Suppressor macrophage treated with lipopolysaccharide for 1 hour (primary cell): ENCODE measurements around the gene SCAF11.

Experiments
- DNase-seq, 3 donors: peaks; one replicate each; pipeline ENCODE4 v3.0.0-alpha.2; 2020 to 2022

The SCAF11 gene

GRCh38 chr12:45981075-45981837 is 9.1 kb downstream of the SCAF11 start:
- DNase-seq: peak in 1 of 3 donors; percentile 32

DNA sequence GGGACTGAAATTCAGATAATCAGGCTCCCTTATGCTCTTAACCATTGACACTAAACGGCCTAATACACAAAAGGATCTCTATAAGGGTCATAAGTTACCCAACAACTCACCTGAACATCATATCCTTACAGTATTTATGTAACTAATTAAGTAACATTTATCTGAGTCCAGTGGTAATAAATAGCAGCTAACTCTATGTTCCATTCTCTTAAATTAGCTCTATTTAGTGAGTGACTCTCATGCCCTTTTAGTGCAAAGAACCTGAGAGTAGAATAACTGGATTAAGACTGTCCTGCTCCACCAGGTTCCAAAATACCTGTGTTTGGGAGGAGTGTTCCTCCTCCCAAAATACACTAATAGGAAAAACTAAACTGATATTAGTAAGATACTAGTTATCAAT is 9.8 kb downstream of the SCAF11 start:
- DNase-seq: no peak

GRCh38 chr12:45978108-45978507 is 12.3 kb downstream of the SCAF11 start:
- no peak for DNase-seq

GRCh38 chr12:45977620-45978019 is 12.8 kb downstream of the SCAF11 start:
- no peak for DNase-seq

DNA sequence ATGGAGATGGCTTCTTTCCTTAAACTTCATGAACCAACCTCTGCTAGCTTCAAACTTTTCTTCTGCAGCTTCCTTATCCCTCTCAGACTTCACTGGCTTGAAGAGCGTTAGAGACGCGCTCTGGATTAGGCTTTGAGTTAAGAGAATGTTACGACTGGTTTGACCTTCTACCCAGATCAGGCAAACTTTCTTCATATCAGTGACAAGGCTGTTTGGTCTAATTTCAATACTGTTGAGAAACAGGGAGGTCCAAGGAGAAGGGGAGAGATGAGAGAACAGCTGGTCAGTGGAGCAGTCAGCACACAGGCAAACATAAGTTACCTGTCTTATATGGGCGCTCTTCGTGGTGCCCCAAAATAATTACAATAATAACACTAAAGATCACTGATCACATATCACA is 14.9 kb downstream of the SCAF11 start:
- DNase-seq: no peak

GRCh38 chr12:45974883-45975282 is 15.5 kb downstream of the SCAF11 start:
- DNase-seq: no peak

GRCh38 chr12:45974171-45974719 is 16.1 kb downstream of the SCAF11 start:
- DNase-seq: no peak

GRCh38 chr12:45973526-45973925 is 16.8 kb downstream of the SCAF11 start:
- DNase-seq: peak in 1 of 3 donors; percentile 32

GRCh38 chr12:45970391-45970790 is 20.0 kb downstream of the SCAF11 start:
- no peak for DNase-seq

GRCh38 chr12:45969084-45969483 is 21.3 kb downstream of the SCAF11 start:
- DNase-seq: no peak

DNA sequence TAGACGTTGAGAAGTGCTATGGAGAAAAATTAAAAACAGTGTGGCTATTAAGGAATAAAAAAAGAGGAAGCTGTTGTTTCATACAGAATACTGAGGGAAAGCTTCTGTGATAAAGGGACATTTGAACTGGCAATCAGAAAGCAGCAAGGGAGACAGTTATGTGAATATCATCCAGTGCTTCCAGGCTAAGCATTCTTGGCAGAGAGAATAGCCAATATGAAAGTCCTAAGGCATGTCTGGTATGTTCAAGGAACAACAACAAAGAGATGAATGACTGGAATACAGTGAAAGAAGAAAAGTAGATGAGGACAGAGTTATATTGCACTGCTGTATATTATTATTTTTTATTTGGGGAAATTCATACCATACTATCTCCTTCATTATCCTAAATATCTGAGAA is 23.9 kb downstream of the SCAF11 start:
- peak in 2 of 3 donors; percentile 21 to 26 for DNase-seq

DNA sequence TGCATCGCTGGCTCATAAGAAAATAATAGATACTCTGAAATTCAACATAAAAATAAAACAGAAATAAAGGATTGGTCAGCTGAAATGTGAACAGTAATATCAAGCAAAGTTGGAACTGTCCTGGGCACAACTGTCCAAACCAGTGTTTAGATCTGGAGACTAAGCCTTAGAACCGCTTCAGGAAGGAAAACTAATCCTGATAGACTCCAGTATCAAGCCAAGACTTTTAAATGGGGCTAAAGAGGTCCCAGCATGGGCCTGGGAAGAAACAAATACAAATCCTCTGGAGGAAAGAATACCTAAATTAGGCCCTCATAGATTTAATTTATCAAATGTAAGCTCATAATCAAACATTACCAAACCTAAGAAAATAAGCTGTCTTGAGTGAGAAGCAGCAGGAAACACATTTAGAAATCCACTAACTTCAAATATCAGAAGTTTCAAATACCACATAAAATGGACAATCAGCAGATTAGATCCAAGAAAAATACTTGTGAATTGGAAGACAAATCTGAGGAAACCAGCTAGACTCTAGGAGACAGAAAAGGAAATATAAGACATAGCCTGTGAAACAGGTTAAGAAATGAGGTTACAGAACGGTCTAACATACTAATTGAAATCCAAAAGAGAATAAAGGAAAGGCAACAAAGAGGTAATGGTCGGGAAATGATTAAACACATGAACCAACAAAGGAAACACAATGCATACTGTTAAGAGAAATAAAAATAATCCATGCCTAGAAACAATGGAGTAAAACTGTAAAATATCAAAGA is 27.6 kb downstream of the SCAF11 start:
- no peak for DNase-seq

DNA sequence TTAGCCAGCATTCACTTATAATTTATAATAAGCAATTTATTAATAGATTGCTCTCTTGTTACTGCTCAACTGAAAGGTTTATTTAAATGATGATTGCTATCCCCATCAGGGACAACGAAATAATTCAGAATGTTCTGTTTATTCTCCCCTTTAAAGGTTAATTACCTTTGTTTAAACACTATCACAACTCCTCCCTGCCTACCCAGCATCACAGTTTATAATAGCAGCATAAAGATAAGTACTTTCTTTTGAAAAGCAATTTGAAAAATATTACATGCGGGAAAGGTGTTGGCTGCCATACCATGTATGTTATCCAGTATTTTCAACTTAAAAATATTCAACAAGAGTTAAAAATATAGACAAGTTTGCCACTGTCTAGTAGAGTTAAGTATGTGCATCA is 30.6 kb downstream of the SCAF11 start:
- no peak for DNase-seq

DNA sequence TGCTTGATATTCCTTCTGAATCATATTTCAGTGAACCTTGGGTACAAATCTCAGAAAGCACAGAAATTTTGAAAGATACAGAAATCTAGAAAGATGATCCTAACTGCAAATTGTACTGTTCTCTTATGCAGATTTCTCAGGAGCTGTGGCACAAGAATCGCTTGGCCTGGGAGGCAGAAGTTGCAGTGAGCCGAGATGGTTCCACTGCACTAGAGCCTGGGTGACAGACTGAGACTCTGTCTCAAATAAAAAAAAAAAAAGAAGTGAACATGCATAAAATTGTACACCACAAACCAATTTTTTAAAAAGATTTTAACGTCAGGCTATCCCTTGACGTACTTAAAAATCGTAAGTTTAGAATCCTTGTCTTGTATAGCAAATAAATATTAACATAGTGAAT is 31.3 kb downstream of the SCAF11 start:
- no peak for DNase-seq

GRCh38 chr12:45948546-45948945 is 41.8 kb downstream of the SCAF11 start:
- no peak for DNase-seq

GRCh38 chr12:45946435-45946834 is 43.9 kb downstream of the SCAF11 start:
- DNase-seq: no peak

DNA sequence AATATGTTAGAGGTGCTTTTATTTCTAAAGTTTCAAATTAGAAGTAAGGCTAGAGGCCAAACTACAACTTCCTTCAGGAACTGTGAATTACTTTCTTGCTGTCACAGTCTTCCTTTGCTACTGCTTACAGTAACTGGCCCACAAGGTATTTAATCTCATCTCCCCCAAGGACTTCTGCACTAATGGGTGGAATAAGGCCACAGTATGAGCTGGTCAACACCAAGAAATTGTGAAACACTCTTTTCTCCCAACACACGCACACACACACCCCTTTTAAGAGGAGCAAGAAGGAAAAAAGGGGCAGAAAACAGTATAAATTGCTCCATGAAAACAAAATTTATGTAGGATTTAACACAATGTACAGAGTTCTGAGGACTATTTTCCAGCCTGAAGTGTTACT is 45.6 kb downstream of the SCAF11 start:
- no peak for DNase-seq

DNA sequence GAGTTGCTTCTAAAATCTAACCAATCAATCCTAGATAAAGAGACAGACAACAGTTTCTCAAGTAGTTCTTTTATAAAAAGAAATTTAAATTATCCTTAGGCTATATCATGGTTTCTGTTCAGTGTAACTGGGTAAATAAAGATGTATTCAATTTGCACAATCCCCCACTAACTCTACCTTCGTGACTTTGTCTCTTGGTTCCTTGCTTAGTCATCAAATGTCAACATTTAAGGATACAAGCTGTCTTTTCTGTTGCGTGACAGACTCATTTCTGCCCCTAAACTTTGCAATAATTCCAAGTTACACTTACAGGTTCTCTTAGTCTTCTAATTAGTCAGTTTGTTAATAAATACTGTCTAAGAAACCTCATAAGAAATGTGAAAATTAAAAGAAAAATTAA is 50.6 kb downstream of the SCAF11 start:
- DNase-seq: no peak

- no peak for DNase-seq
Observed at GRCh38 chr12:45938566-45938965, 51.8 kb downstream of the SCAF11 start.

DNA sequence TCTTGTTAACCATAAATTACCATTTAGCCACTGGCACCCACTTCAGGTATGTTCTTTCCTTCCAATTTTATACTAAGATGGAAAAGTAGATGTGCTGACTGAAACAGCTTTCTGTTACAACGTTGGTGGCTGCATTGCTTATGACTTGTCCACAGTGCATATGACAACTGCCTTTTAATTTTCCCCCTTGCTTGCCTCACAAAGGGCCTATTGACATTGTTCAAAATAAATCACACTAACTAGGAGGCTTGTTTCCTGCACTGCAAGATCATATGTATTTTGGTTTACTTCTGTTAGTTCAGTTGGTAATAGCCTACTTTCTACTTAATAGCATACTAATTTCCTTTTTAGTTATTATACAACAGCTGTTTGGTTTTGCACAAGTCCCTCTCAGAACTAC is 55.4 kb downstream of the SCAF11 start:
- no peak for DNase-seq

GRCh38 chr12:45933504-45933903 is 56.9 kb downstream of the SCAF11 start:
- no peak for DNase-seq

DNA sequence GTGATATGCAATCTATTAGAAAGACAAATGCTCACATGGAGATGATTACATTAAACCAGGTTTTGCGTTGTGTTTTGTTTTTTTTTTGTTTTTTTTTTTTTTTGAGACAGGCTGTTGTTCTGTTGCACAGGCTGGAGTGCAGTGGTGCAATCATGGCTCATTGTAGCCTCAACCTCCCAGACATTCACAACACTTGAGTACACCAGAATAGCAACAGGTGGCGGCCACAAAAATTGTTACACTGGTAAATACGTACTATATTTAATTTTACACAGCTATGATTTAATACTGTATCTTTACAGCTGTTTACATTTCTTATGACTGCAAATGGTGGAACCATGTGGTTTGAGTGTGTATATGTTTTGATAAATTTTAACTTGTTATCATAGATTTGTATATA is 60.0 kb downstream of the SCAF11 start:
- no peak for DNase-seq

DNA sequence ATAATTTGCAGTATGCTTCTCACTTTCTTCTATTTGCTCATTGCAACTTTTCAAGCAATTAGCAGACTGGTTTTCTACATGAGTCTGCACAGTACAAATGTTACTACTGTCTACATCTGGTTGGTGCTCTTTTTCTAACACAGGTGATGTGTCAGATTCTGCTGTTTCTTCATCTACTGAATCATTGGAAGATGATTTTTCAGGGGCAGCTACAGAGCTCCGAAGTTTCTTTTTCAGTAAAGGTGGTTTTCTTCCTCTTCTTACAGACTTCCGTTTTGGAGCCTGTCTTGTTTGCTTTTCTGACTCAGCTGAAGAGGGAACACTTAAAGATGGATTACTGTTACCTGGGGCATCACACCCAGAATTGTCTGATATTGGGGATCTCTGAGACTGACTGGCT is 62.1 kb downstream of the SCAF11 start:
- no peak for DNase-seq

DNA sequence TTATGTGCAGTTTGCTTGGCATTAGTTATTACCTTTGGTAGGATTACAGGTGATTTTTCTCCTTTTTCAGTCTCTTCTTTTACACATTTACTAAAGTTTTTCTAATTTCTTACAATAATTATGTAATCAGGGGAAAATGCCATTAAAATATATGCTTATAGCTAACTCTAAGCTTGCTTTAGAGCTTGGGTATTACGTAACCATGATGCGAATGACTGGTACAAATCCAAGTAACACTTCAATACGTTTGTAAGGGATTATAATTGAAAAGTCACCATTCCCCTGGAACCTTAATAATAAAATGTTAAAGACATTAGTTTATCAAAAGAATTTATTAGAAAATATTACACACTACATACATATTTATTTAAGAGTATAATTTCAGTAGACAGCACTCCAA is 71.6 kb downstream of the SCAF11 start:
- no peak for DNase-seq
